GM18951 (cell line): ENCODE data around the gene LRRC36.

Source experiments
- POLR2A ChIP-seq: IDR thresholded peaks from 4 replicates; pipeline ENCODE4 v1.6.1; 2011; ENCODE audit warnings: mild to moderate bottlenecking; ENCODE audit not compliant: insufficient read length, insufficient read depth; ENCODE audit errors: extremely low read depth
- in situ Hi-C: fragments of 300-500 bp; cut with MboI; formaldehyde crosslinking; loops from one replicate; pipeline ENCODE4 v1.12.0; 2022; ENCODE audit warnings: low sequenced_read_pairs, mixed read lengths, inconsistent platforms; ENCODE audit not compliant: unreplicated experiment

LRRC36 gene

GRCh38 chr16:67283039-67283825 lies 43.4 kb upstream of the LRRC36 start:
- no peak for TF ChIP-seq POLR2A
- in situ Hi-C loops: no loop called here

- no peak for TF ChIP-seq POLR2A
- in situ Hi-C loops: no loop called here
Measured at GRCh38 chr16:67283826-67284555, 42.6 kb upstream of the LRRC36 start.

GRCh38 chr16:67284699-67285646 lies 41.6 kb upstream of the LRRC36 start:
- in situ Hi-C loops: no loop called here

GRCh38 chr16:67286441-67287235 lies 40.0 kb upstream of the LRRC36 start:
- in situ Hi-C loops: no loop called here
- TF ChIP-seq POLR2A: no peak

More at GRCh38 chr16:67284699-67285646, 41.6 kb upstream of the LRRC36 start:
- TF ChIP-seq POLR2A: no peak

- no peak for TF ChIP-seq POLR2A
- in situ Hi-C loops: no loop called here
Measured at GRCh38 chr16:67287960-67288359, 38.7 kb upstream of the LRRC36 start.

- in situ Hi-C loops: no loop called here
- TF ChIP-seq POLR2A: no peak
Measured at GRCh38 chr16:67291461-67291860, 35.2 kb upstream of the LRRC36 start.

GRCh38 chr16:67294171-67294757 lies 32.4 kb upstream of the LRRC36 start:
- in situ Hi-C loops: no loop called here
- TF ChIP-seq POLR2A: no peak

GRCh38 chr16:67294938-67295361 lies 31.7 kb upstream of the LRRC36 start:
- in situ Hi-C loops: no loop called here
- no peak for TF ChIP-seq POLR2A

GRCh38 chr16:67296420-67296819 lies 30.2 kb upstream of the LRRC36 start:
- in situ Hi-C loops: no loop called here
- TF ChIP-seq POLR2A: no peak

GRCh38 chr16:67298277-67298676 lies 28.3 kb upstream of the LRRC36 start:
- in situ Hi-C loops: no loop called here

GRCh38 chr16:67299269-67299668 lies 27.3 kb upstream of the LRRC36 start:
- in situ Hi-C loops: no loop called here

More at GRCh38 chr16:67298277-67298676, 28.3 kb upstream of the LRRC36 start:
- TF ChIP-seq POLR2A: no peak

More at GRCh38 chr16:67299269-67299668, 27.3 kb upstream of the LRRC36 start:
- no peak for TF ChIP-seq POLR2A
